ENCODE results near the gene LIFR. TPM values are rescaled to one million over a fixed set of nuclear protein-coding genes. Genes with fewer than 3 reads are reported as not detected.

LIFR gene
- total RNA-seq, 1 experiment from 2014 or later, result 7.8 TPM

- no peaks in the 10 kb centered on the region; the same call in 1 of the 2 replicates for H3K4me1 ChIP-seq (ENCODE audit: insufficient read depth, low read length)
- H2BK20ac ChIP-seq (ENCODE audit: low read depth, low read length, poor library complexity, severe bottlenecking), result no peak overlapping the region
- Mint-ChIP-seq H3K4me3 (no peak overlapping the region), H3K27ac (peak overlapping the region in 1 of 3 experiments; percentile 68; a peak in 1 of 7 replicates), H3K9me3 (peaks cover 0 to 5% of the 10 kb centered on the region in 2 experiments; a peak in 2 of 5 replicates), H3K36me3 (ENCODE audit: insufficient read depth in 1 of 3, low read depth in 3 of 3) (peaks cover 0 to 3% (median 0%) of the 10 kb centered on the region in 3 experiments; a peak in 4 of 7 replicates), H3K27me3 (ENCODE audit: low read depth) (no peaks in the 10 kb centered on the region), H3K4me1 (peaks cover 4 to 8% of the 10 kb centered on the region in 2 experiments; a peak in 2 of 4 replicates)
- H3K14ac ChIP-seq (ENCODE audit: insufficient read depth, low read length), result no peak overlapping the region
- H3K79me2 ChIP-seq (ENCODE audit: insufficient read depth, low read length), result no peaks in the 10 kb centered on the region
- no peak overlapping the region for H3K18ac ChIP-seq (ENCODE audit: insufficient read length, low read depth, low read length)
- H3K4me2 ChIP-seq (ENCODE audit: insufficient read depth, insufficient read length, low read length), result no peak overlapping the region
- H3K23ac ChIP-seq (ENCODE audit: insufficient read length, low read depth, low read length), result no peak overlapping the region
- no peak overlapping the region for H3K4ac ChIP-seq (ENCODE audit: low read depth, low read length)
- no peak overlapping the region for H2BK5ac ChIP-seq (ENCODE audit: insufficient read length, low read length)
- H3K9me3 ChIP-seq (ENCODE audit: control insufficient read depth, low read depth, low read length), result no peaks in the 10 kb centered on the region
- peak; percentile 38; the same call in 2 of the 3 replicates for TF ChIP-seq CTCF (conservative IDR thresholded peaks at IDR 0.05)
- no peak overlapping the region for H3K9ac ChIP-seq (ENCODE audit: extremely low read depth, insufficient read length, low read length)
- no peaks in the 10 kb centered on the region for H3K23me2 ChIP-seq (ENCODE audit: insufficient read length, low read depth, low read length, poor library complexity, severe bottlenecking)
- H3K56ac ChIP-seq (ENCODE audit: insufficient read length, low read depth, low read length), result no peak overlapping the region
- H4K91ac ChIP-seq (ENCODE audit: insufficient read length, low read depth, low read length), result no peak overlapping the region
- no peaks in the 10 kb centered on the region for H3K79me1 ChIP-seq (ENCODE audit: insufficient read depth, low read depth, low read length, poor library complexity, severe bottlenecking)
- DNase-seq, result no peak
- H3K27me3 ChIP-seq (ENCODE audit: insufficient read depth, low read length), result no peaks in the 10 kb centered on the region
- H2AK5ac ChIP-seq (ENCODE audit: insufficient read length, low read length), result no peak overlapping the region
- no peak overlapping the region for H3K27ac ChIP-seq (ENCODE audit: insufficient read length, low read depth, low read length)
- H4K8ac ChIP-seq (replicated peaks; ENCODE audit: insufficient read length, low read depth, low read length), result no peak overlapping the region
- no peak overlapping the region for H2BK15ac ChIP-seq (ENCODE audit: low read depth, low read length)
- no peak overlapping the region for H4K5ac ChIP-seq (ENCODE audit: insufficient read length, low read depth, low read length)
- H2BK120ac ChIP-seq (ENCODE audit: low read depth, low read length, poor library complexity, severe bottlenecking), result no peak overlapping the region
- no peak overlapping the region for H2BK12ac ChIP-seq (ENCODE audit: insufficient read length, low read depth, low read length)
- no peaks in the 10 kb centered on the region for H4K20me1 ChIP-seq (ENCODE audit: control insufficient read depth, insufficient read depth, insufficient read length)
- no peak overlapping the region for H2AFZ ChIP-seq (ENCODE audit: low read length)
- WGBS (ENCODE audit: extremely low coverage, insufficient read length, low lambda C conversion rate), result no CpG with 5 or more reads among the region's 2 CpGs
- no peak overlapping the region for H3T11ph ChIP-seq (ENCODE audit: low read length)
Measured at GRCh38 chr5:38515646-38516045, 40.8 kb downstream of the LIFR start.

All from H9 (cell line).